Sigmoid colon (tissue), 4 donors: ENCODE results near the gene RPL36A.

ENCODE experiments used
- CTCF ChIP-seq, 4 experiments: fragments of 450-650 bp in 3 of 4; fragments of 200-600 bp in 1 of 4; IDR thresholded peaks; one replicate each; pipeline ENCODE4 v1.5.1; 2016 to 2019; ENCODE audit warnings: antibody characterized with exemption in 4 of 4, mild to moderate bottlenecking in 3 of 4, moderate library complexity in 2 of 4
- EP300 ChIP-seq, 4 donors: sonication (generic); formaldehyde crosslinking; IDR thresholded peaks; one replicate each; pipeline ENCODE4 v1.6.1; 2017; ENCODE audit warnings: antibody characterized with exemption in 4 of 4
- POLR2A ChIP-seq, 2 donors: fragments of 450-650 bp; IDR thresholded peaks; one replicate each; pipeline ENCODE4 v1.6.1; 2016; ENCODE audit warnings: antibody characterized with exemption in 2 of 2, mild to moderate bottlenecking in 2 of 2, moderate library complexity in 2 of 2

GRCh38 chrX:101394372-101394771, 3.6 kb downstream of the RPL36A start:
- no peak for TF ChIP-seq EP300 (IDR thresholded peaks at IDR 0.05)
- TF ChIP-seq POLR2A (IDR thresholded peaks at IDR 0.05): no peak
- TF ChIP-seq CTCF (IDR thresholded peaks at IDR 0.05): no peak
